MM.1S (cell line): ENCODE results near the gene RYR2.
"Not testable (repeated sequence)": the region's sequence is repeated elsewhere in the genome, so short reads cannot be mapped to it uniquely, and the experiment has no call there.

Source experiments
- DNase-seq: peaks from one replicate; pipeline ENCODE4 v3.0.0-alpha.2; 2015
- H2AFZ ChIP-seq: fragments of 300-600 bp; sonication (generic); 2 replicates; pipeline ENCODE4 v1.6.0; 2016; ENCODE audit warnings: antibody characterized with exemption, low read length
- H3F3A ChIP-seq: fragments of 300-600 bp; sonication (generic); 2 replicates; pipeline ENCODE4 v1.6.1; 2016; ENCODE audit warnings: mild to moderate bottlenecking, antibody characterized with exemption, low read length, moderate library complexity, mixed read lengths; ENCODE audit not compliant: insufficient read depth
- H3K27ac ChIP-seq: fragments of 300-600 bp; sonication (generic); 2 replicates; pipeline ENCODE4 v1.5.1; 2016; ENCODE audit warnings: mild to moderate bottlenecking, low read length
- H3K27me3 ChIP-seq: fragments of 300-600 bp; sonication (generic); replicated peaks from 2 replicates; pipeline ENCODE4 v1.6.0; 2016; ENCODE audit warnings: low read length; ENCODE audit not compliant: insufficient read depth
- H3K36me3 ChIP-seq: fragments of 300-600 bp; sonication (generic); replicated peaks from 2 replicates; pipeline ENCODE4 v1.6.1; 2016; ENCODE audit warnings: mild to moderate bottlenecking, low read length, mixed read lengths; ENCODE audit not compliant: insufficient read depth
- H3K4me1 ChIP-seq: fragments of 300-600 bp; sonication (generic); 2 replicates; pipeline ENCODE4 v1.6.1; 2016; ENCODE audit warnings: low read length, mixed read lengths
- H3K4me2 ChIP-seq: fragments of 300-600 bp; sonication (generic); 2 replicates; pipeline ENCODE4 v1.6.0; 2016; ENCODE audit warnings: low read depth, low read length
- H3K4me3 ChIP-seq: fragments of 300-600 bp; sonication (generic); 2 replicates; pipeline ENCODE4 v1.5.1; 2016; ENCODE audit warnings: low read length, mixed read lengths
- H3K79me2 ChIP-seq: fragments of 300-600 bp; sonication (generic); 2 replicates; pipeline ENCODE4 v1.6.1; 2016; ENCODE audit warnings: mixed run types, low read length, mixed read lengths
- H3K9ac ChIP-seq: fragments of 300-600 bp; sonication (generic); 2 replicates; pipeline ENCODE4 v1.6.1; 2016; ENCODE audit warnings: low read length, mixed read lengths
- H3K9me2 ChIP-seq: fragments of 300-600 bp; sonication (generic); replicated peaks from 2 replicates; pipeline ENCODE4 v1.6.1; 2016; ENCODE audit warnings: mild to moderate bottlenecking, low read length, mixed read lengths; ENCODE audit not compliant: insufficient read depth
- H3K9me3 ChIP-seq: fragments of 300-600 bp; sonication (generic); replicated peaks from 2 replicates; pipeline ENCODE4 v1.6.1; 2016; ENCODE audit warnings: mild to moderate bottlenecking, low read length, mixed read lengths; ENCODE audit not compliant: insufficient read depth
- H4K20me1 ChIP-seq: fragments of 300-600 bp; sonication (generic); 2 replicates; pipeline ENCODE4 v1.6.1; 2016; ENCODE audit warnings: mild to moderate bottlenecking, low read length, moderate library complexity, mixed read lengths; ENCODE audit not compliant: insufficient read depth
- EZH2 ChIP-seq: fragments of 300-600 bp; sonication (generic); optimal IDR thresholded peaks from 2 replicates; pipeline ENCODE3; 2017; ENCODE audit warnings: low read depth, mild to moderate bottlenecking, antibody characterized with exemption, low read length, mixed read lengths
- EZH2phosphoT487 ChIP-seq: fragments of 300-600 bp; sonication (generic); IDR thresholded peaks from 2 replicates; pipeline ENCODE4 v1.6.1; 2018; ENCODE audit warnings: antibody characterized with exemption, low read length
- TF ChIP-seq, protein P1 (sequence below): fragments of 300-600 bp; sonication (generic); IDR thresholded peaks from 2 replicates; pipeline ENCODE4 v1.5.1; 2016; ENCODE audit warnings: antibody characterized with exemption, low read length, mixed read lengths

The RYR2 gene

DNA sequence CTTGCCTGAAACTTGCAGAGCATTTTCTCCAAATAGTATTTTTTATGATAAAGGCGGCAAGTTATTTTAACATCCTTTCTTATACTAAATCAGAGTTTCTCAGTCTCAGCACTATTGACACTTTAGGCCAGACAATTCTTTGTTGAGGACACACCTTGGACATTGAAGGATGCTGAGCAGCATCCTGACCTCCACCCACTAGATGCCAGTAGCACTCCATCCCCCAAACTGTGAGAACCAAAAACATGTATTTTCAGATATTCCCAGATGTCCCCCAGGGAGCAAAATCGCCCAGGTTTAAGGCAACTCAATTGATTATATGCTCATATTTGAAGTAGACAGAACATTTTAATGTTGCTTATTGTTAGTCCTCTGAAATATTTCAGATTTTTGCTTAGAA is 549.4 kb downstream of the RYR2 start:
- H3K27me3 ChIP-seq = no peaks in the 10 kb centered on the region
- no peaks in the 10 kb centered on the region for H3K36me3 ChIP-seq
- no peak overlapping the region for H3K4me3 ChIP-seq
- H3K9me2 ChIP-seq = no peaks in the 10 kb centered on the region
- H3K4me1 ChIP-seq = no peaks in the 10 kb centered on the region
- no peak overlapping the region for H3K9ac ChIP-seq
- no peak for DNase-seq
- H3K79me2 ChIP-seq = no peaks in the 10 kb centered on the region
- TF ChIP-seq, protein P1, sequence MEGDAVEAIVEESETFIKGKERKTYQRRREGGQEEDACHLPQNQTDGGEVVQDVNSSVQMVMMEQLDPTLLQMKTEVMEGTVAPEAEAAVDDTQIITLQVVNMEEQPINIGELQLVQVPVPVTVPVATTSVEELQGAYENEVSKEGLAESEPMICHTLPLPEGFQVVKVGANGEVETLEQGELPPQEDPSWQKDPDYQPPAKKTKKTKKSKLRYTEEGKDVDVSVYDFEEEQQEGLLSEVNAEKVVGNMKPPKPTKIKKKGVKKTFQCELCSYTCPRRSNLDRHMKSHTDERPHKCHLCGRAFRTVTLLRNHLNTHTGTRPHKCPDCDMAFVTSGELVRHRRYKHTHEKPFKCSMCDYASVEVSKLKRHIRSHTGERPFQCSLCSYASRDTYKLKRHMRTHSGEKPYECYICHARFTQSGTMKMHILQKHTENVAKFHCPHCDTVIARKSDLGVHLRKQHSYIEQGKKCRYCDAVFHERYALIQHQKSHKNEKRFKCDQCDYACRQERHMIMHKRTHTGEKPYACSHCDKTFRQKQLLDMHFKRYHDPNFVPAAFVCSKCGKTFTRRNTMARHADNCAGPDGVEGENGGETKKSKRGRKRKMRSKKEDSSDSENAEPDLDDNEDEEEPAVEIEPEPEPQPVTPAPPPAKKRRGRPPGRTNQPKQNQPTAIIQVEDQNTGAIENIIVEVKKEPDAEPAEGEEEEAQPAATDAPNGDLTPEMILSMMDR = no peak
- TF ChIP-seq EZH2phosphoT487 (no peak), EZH2 (no peak)
- H4K20me1 ChIP-seq = no peaks in the 10 kb centered on the region
- H3F3A ChIP-seq = no peaks in the 10 kb centered on the region
- no peak overlapping the region for H3K27ac ChIP-seq
- no peaks in the 10 kb centered on the region for H3K9me3 ChIP-seq
- H3K4me2 ChIP-seq = no peak overlapping the region
- H2AFZ ChIP-seq = no peak overlapping the region

- not testable (repeated sequence) for H3K27ac ChIP-seq, H3F3A ChIP-seq, DNase-seq, H2AFZ ChIP-seq, H3K9me3 ChIP-seq, H3K4me2 ChIP-seq, H3K9me2 ChIP-seq, H3K9ac ChIP-seq, H3K4me1 ChIP-seq, H3K4me3 ChIP-seq, H4K20me1 ChIP-seq, H3K36me3 ChIP-seq, H3K27me3 ChIP-seq, H3K79me2 ChIP-seq
These were observed 561.1 kb downstream of the RYR2 start for GRCh38 chr1:237603036-237603568.

- H4K20me1 ChIP-seq = no peaks in the 10 kb centered on the region
- H2AFZ ChIP-seq = no peak overlapping the region
- H3K9ac ChIP-seq = no peak overlapping the region
- no peak for TF ChIP-seq EZH2phosphoT487
- TF ChIP-seq EZH2 = no peak
- TF ChIP-seq, protein P1 = no peak
- no peaks in the 10 kb centered on the region for H3K4me1 ChIP-seq
- H3K36me3 ChIP-seq = no peaks in the 10 kb centered on the region
- no peaks in the 10 kb centered on the region for H3K9me2 ChIP-seq
- H3K27ac ChIP-seq = no peak overlapping the region
- H3K27me3 ChIP-seq = no peaks in the 10 kb centered on the region
- no peaks in the 10 kb centered on the region for H3K79me2 ChIP-seq
- H3F3A ChIP-seq = no peaks in the 10 kb centered on the region
- no peak overlapping the region for H3K4me2 ChIP-seq
- no peak overlapping the region for H3K4me3 ChIP-seq
- no peak for DNase-seq
- H3K9me3 ChIP-seq = no peaks in the 10 kb centered on the region
These were observed 566.4 kb downstream of the RYR2 start for GRCh38 chr1:237608433-237608832.

- Histone ChIP-seq H3F3A (no peaks in the 10 kb centered on the region), H3K4me3 (no peak overlapping the region)
- TF ChIP-seq, protein P1 = no peak
- TF ChIP-seq EZH2phosphoT487 (no peak), EZH2 (no peak)
These were observed 568.2 kb downstream of the RYR2 start for GRCh38 chr1:237610157-237610556.

More at GRCh38 chr1:237610157-237610556, 568.2 kb downstream of the RYR2 start:
- Histone ChIP-seq H2AFZ (no peak overlapping the region), H3K79me2 (no peaks in the 10 kb centered on the region), H3K27me3 (no peaks in the 10 kb centered on the region), H3K9me3 (no peaks in the 10 kb centered on the region), H3K9ac (no peak overlapping the region), H3K4me1 (no peaks in the 10 kb centered on the region), H4K20me1 (no peaks in the 10 kb centered on the region), H3K4me2 (no peak overlapping the region), H3K9me2 (no peaks in the 10 kb centered on the region), H3K27ac (no peak overlapping the region), H3K36me3 (no peaks in the 10 kb centered on the region)
- DNase-seq = no peak
